Gastroesophageal sphincter (tissue), 3 donors: ENCODE measurements around the gene LBHD2.

ENCODE experiments used
- CTCF ChIP-seq, 4 experiments: fragments of 200-600 bp in 2 of 4; fragments of 450-650 bp in 2 of 4; sonication (generic) in 1 of 4; IDR thresholded peaks; one replicate each; pipeline ENCODE4 v1.5.1; 2017 to 2019; ENCODE audit warnings: antibody characterized with exemption in 4 of 4, mild to moderate bottlenecking in 2 of 4, moderate library complexity in 2 of 4
- POLR2A ChIP-seq, 2 donors: fragments of 450-650 bp; IDR thresholded peaks; one replicate each; pipeline ENCODE4 v1.6.1; 2017; ENCODE audit warnings: antibody characterized with exemption in 2 of 2, mild to moderate bottlenecking in 2 of 2, moderate library complexity in 1 of 2

- TF ChIP-seq CTCF (IDR thresholded peaks at IDR 0.05), result no peak
- no peak for TF ChIP-seq POLR2A (IDR thresholded peaks at IDR 0.05)
These were observed 17.6 kb upstream of the LBHD2 start for GRCh38 chr14:103066399-103066798.
